Spleen (tissue), 7 donors: Measurements from ENCODE around the gene VMP1.

Experiments used
- CTCF ChIP-seq, 11 experiments: fragments of 200-600 bp in 7 of 11; fragments of 450-650 bp in 4 of 11; sonication (generic) in 4 of 11; IDR thresholded peaks in 8 of 11; conservative IDR thresholded peaks in 3 of 11; 1 replicate in 7 of 11; 2 replicates in 4 of 11; pipeline versions ENCODE4 v1.4.0 to v1.8.0; 2016 to 2021; ENCODE audit warnings: antibody characterized with exemption in 11 of 11, inconsistent platforms in 4 of 11, mild to moderate bottlenecking in 1 of 11
- POLR2A ChIP-seq, 3 donors: fragments of 450-650 bp; IDR thresholded peaks; one replicate each; pipeline ENCODE4 v1.5.1; 2017; ENCODE audit warnings: antibody characterized with exemption in 3 of 3, mild to moderate bottlenecking in 1 of 3
- donor health status: DM: no; HTN: no; CAD: no; lungs with moderate emphysema.
- donor health status: DM: no; HTN: no; CAD: no.
- donor health status: DM: no; HTN: no; CAD: no.

GRCh38 chr17:59844884-59845594 is 137.6 kb downstream of the VMP1 start:
- TF ChIP-seq CTCF (IDR thresholded peaks at IDR 0.05 in 8 of 11, conservative IDR thresholded peaks at IDR 0.05 in 3 of 11) = no peak
- TF ChIP-seq POLR2A (IDR thresholded peaks at IDR 0.05) = no peak
